Gastroesophageal sphincter (tissue), 4 donors: ENCODE data around the gene HOXC6. TPM values are rescaled to one million over a fixed set of nuclear protein-coding genes. Genes with fewer than 3 reads are reported as not detected.

Source experiments
- ATAC-seq: fragments of 150-250 bp; one replicate; pipeline ENCODE4 v1.9.1; 2016; ENCODE audit warnings: mild to moderate bottlenecking, moderate library complexity
- H3K27ac ChIP-seq, 4 donors: fragments of 200-600 bp; sonication (generic) in 3 of 4; 1 replicate in 3 of 4; 2 replicates in 1 of 4; pipeline ENCODE4 v1.5.1; 2016 to 2019
- H3K27me3 ChIP-seq: fragments of 200-600 bp; sonication (generic); one replicate; pipeline ENCODE4 v1.5.1; 2019
- H3K36me3 ChIP-seq, 2 donors: fragments of 200-600 bp; sonication (generic); one replicate each; pipeline ENCODE4 v1.5.1; 2019; ENCODE audit warnings: control low read depth in 1 of 2
- H3K4me1 ChIP-seq, 3 donors: fragments of 200-600 bp; sonication (generic); 1 replicate in 2 of 3; 2 replicates in 1 of 3; pipeline ENCODE4 v1.5.1; 2016 to 2019; ENCODE audit warnings: control low read depth in 2 of 3
- H3K4me3 ChIP-seq, 2 donors: fragments of 200-600 bp; sonication (generic); one replicate each; pipeline ENCODE4 v1.5.1; 2019; ENCODE audit warnings: mild to moderate bottlenecking in 1 of 2, moderate library complexity in 1 of 2
- H3K9me3 ChIP-seq, 3 donors: fragments of 200-600 bp; sonication (generic); one replicate each; pipeline ENCODE4 v1.5.1; 2017 to 2019; ENCODE audit warnings: control low read depth in 2 of 3
- EP300 ChIP-seq: sonication (generic); formaldehyde crosslinking; IDR thresholded peaks from one replicate; pipeline ENCODE4 v1.6.1; 2017; ENCODE audit warnings: antibody characterized with exemption, mild to moderate bottlenecking
- POLR2A ChIP-seq, 2 donors: fragments of 450-650 bp; IDR thresholded peaks; one replicate each; pipeline ENCODE4 v1.6.1; 2017; ENCODE audit warnings: antibody characterized with exemption in 2 of 2, mild to moderate bottlenecking in 2 of 2, moderate library complexity in 1 of 2
- POLR2AphosphoS5 ChIP-seq: sonication (generic); formaldehyde crosslinking; IDR thresholded peaks from one replicate; pipeline ENCODE4 v1.6.1; 2017; ENCODE audit warnings: antibody characterized with exemption
- WGBS, 2 donors: methylation state at CpG; one replicate each; pipeline ENCODE4 v1.1.5; 2018; ENCODE audit warnings: low coverage in 1 of 2; 5-methylcytosine and 5-hydroxymethylcytosine counted together
- total RNA-seq, 4 donors: library from RNA; depleted of rRNA; stranded (reverse); fragments of >200 nt; gene quantifications; one replicate each; pipeline ENCODE4 v1.1.0, GENCODE V29; 2016
- TF ChIP-seq, protein P1 (sequence below), 4 experiments: fragments of 200-600 bp in 2 of 4; fragments of 450-650 bp in 2 of 4; sonication (generic) in 1 of 4; IDR thresholded peaks; one replicate each; pipeline ENCODE4 v1.5.1; 2017 to 2019; ENCODE audit warnings: antibody characterized with exemption in 4 of 4, mild to moderate bottlenecking in 2 of 4, moderate library complexity in 2 of 4

Gene HOXC6
- total RNA-seq, 4 donors from 2014 or later: 0.50 TPM; not detected in 3

DNA sequence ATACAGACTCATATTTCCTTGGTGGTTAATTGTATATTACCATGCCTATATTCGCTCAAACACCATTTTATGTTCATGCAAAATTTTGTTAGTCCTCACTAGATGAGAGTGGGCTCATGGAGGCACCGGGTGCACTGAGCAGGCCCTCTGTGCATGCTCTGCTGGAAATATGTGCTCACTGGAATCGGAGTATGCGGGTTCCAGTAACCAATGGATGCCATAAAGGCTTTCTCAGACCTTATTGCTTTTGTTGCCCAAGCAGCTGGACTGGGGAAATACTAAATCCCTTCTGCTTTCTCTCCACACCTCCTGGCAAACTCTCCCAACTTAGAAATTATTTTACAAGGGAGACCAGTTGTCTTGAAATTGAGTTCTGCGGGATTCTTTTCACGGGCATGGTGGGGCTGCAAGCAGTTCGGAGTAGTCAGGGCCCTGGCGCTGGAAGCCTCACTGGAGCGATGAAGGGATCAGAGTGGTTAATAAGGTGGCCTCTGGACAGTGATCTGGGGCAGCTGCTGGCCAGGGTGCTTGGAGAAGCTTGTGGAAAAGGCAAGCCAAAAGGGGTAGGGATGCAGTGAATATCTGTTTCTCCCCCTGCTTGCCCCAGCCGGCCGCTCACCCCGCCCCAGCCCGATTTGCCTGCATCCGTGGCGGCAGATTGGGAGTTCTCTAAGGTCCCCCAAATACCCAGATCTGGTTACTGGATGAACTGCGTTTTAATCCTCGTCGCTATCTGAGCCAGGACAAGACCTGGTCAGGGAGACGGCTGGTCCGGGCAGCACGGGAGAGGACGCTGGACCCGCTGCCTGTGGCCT, 7.4 kb upstream of the HOXC6 start:
- H3K27ac ChIP-seq: no peak overlapping the region

DNA sequence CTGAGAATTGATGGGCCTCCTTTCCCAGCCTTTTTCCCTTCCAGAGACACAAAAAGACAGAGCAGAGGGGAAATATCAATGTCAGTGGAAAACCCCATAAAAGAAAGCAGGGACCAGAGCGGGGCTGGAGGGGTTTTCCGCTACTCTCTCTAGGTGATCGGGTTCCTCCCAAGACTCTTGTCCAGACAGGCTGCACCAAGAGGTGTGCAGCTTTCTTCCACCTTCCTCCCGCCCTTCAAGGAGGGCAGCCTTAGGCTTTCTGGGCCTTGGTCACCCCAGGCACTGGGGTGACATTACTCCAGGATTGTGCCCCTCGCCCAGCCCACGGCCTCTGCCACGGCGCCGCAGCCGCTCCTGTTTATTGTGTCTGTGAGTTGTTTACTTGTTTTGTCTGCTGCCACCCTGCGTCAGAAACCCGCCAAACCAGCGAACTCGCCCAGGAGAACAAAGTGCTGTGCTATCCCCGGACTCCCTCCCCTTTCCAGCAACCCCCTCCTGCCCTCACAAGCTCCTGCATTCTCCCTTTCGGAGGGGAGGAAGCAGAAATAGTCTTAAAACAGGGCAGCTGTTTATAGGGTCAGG, 6.7 kb upstream of the HOXC6 start:
- Histone ChIP-seq H3K9me3 (no peaks in the 10 kb centered on the region), H3K4me3 (no peak overlapping the region), H3K27me3 (peaks cover 99% of the 10 kb centered on the region), H3K27ac (no peak overlapping the region), H3K36me3 (no peaks in the 10 kb centered on the region), H3K4me1 (peaks cover 0 to 37% (median 9%) of the 10 kb centered on the region in 3 donors)
- TF ChIP-seq POLR2AphosphoS5 (no peak), POLR2A (IDR thresholded peaks at IDR 0.05) (no peak)
- TF ChIP-seq, protein P1, sequence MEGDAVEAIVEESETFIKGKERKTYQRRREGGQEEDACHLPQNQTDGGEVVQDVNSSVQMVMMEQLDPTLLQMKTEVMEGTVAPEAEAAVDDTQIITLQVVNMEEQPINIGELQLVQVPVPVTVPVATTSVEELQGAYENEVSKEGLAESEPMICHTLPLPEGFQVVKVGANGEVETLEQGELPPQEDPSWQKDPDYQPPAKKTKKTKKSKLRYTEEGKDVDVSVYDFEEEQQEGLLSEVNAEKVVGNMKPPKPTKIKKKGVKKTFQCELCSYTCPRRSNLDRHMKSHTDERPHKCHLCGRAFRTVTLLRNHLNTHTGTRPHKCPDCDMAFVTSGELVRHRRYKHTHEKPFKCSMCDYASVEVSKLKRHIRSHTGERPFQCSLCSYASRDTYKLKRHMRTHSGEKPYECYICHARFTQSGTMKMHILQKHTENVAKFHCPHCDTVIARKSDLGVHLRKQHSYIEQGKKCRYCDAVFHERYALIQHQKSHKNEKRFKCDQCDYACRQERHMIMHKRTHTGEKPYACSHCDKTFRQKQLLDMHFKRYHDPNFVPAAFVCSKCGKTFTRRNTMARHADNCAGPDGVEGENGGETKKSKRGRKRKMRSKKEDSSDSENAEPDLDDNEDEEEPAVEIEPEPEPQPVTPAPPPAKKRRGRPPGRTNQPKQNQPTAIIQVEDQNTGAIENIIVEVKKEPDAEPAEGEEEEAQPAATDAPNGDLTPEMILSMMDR (IDR thresholded peaks at IDR 0.05): no peak
- no peak for ATAC-seq
- WGBS, 2 donors: 37 to 41% methylated on average over 12 to 16 of the region's 16 CpGs

More for the DNA sequence above, 7.4 kb upstream of the HOXC6 start:
- H3K9me3 ChIP-seq: no peaks in the 10 kb centered on the region
- H3K4me1 ChIP-seq: peaks cover 0 to 40% (median 9%) of the 10 kb centered on the region in 3 donors
- 73 to 82% methylated on average over 4 to 5 of the region's 23 CpGs for WGBS, 2 donors
- no peak for TF ChIP-seq POLR2AphosphoS5
- no peak for TF ChIP-seq POLR2A (IDR thresholded peaks at IDR 0.05)
- TF ChIP-seq EP300: no peak
- TF ChIP-seq, protein P1 (IDR thresholded peaks at IDR 0.05): no peak
- no peaks in the 10 kb centered on the region for H3K36me3 ChIP-seq
- H3K4me3 ChIP-seq: no peak overlapping the region
- no peak for ATAC-seq
- peaks cover 99% of the 10 kb centered on the region for H3K27me3 ChIP-seq

DNA sequence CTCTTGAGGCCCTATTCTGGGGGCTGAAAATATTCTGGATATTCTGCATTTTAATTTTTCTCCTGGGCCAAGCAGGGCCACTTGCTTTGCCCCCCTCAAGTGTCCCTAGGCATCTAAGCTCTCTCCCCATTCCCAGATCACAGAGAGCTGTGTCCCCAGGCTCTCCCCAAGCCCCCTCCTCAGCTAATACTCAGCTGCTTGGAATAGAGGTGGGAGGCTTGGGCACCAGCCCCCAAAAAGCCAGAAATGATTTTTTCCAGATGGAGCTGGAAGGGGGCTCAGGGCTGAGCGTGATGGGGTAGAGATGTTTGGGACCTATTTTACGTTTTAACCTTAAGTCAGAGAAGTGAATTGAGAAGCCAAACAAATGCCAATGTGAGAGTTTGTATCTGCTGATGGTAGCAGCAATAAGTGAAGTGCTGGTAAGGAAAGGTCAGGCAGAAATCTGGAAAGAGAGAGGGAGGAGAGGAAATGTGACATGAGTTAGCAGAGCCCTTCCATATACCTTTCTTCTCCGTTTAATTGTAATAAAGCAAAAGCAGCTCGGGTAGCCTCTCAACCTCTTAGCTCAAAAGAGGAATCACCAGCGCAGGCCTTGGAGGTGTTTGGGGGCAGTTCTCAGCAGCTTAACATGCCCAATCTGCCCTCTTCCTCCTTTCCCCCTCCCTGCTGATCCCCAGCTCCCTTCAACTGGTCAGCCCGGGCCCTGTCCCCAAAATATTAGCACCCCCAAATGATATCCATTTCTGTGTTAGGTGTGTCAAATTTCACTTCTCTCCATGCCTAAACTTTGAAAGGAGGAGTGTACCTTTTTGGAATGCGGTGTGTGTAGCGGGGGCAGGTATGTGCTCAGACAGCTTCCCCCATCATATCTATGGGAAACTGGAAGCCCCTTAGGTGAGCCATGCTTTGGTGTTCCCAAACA, 5.0 kb upstream of the HOXC6 start:
- no peak overlapping the region for H3K27ac ChIP-seq
- ATAC-seq: no peak
- H3K36me3 ChIP-seq: no peaks in the 10 kb centered on the region
- no peak overlapping the region for H3K4me3 ChIP-seq
- peaks cover 0 to 24% (median 0%) of the 10 kb centered on the region in 3 donors for H3K4me1 ChIP-seq
- H3K9me3 ChIP-seq: no peaks in the 10 kb centered on the region
- TF ChIP-seq POLR2A (IDR thresholded peaks at IDR 0.05) (no peak), EP300 (no peak), POLR2AphosphoS5 (no peak)
- TF ChIP-seq, protein P1 (IDR thresholded peaks at IDR 0.05): no peak
- 51 to 65% methylated on average over 6 to 7 of the region's 8 CpGs for WGBS, 2 donors
- H3K27me3 ChIP-seq: peaks cover 99% of the 10 kb centered on the region

DNA sequence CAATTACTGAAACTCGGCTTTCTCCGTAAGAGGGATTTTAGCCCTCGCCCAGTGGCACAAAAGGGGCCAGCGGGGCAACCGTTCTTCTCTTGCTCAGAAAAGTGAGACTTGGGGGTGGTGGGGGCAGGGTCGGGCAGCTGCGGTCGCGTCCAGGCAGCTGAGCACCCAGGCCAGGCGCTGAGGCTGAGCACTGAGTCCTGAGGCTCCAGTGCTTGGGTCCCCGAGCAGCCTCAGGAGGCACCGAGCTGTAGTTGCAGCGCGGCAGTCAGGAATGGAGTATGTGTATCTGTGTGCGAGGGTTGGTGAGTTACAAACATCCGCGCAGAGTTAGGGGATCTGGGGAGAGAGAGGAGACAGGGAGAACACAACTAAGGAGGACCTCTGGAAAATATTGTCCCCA, 4.1 kb upstream of the HOXC6 start:
- peaks cover 0 to 24% (median 0%) of the 10 kb centered on the region in 3 donors for H3K4me1 ChIP-seq
- no peaks in the 10 kb centered on the region for H3K36me3 ChIP-seq
- no peaks in the 10 kb centered on the region for H3K9me3 ChIP-seq
- ATAC-seq: no peak
- H3K27ac ChIP-seq: no peak overlapping the region
- H3K4me3 ChIP-seq: no peak overlapping the region
- WGBS, 2 donors: 21% methylated on average over 15 of the region's 17 CpGs; no CpG with 5 or more reads in 1 of the 2 donors
- peaks cover 99% of the 10 kb centered on the region for H3K27me3 ChIP-seq
- no peak for TF ChIP-seq EP300
- no peak for TF ChIP-seq POLR2A (IDR thresholded peaks at IDR 0.05)
- TF ChIP-seq, protein P1 (IDR thresholded peaks at IDR 0.05): no peak
- TF ChIP-seq POLR2AphosphoS5: no peak
